CD4-positive, alpha-beta T cell (primary cell): ENCODE results near the gene VAV2. TPM values are rescaled to one million over a fixed set of nuclear protein-coding genes. Genes with fewer than 3 reads are reported as not detected.

ENCODE experiments used
- ATAC-seq: fragments of 200-7000 bp; cut with Tn5 transposase; one replicate; pipeline ENCODE4 v1.10.0; 2022; ENCODE audit warnings: mild to moderate bottlenecking; ENCODE audit not compliant: poor library complexity
- CTCF ChIA-PET: fragments of 350-600 bp; sonication (Branson Sonifier 250); formaldehyde crosslinking; loops from one replicate; lab custom pipeline; 2021; ENCODE audit warnings: antibody characterized with exemption, inconsistent platforms; lab: Charles Lee
- POLR2A ChIA-PET: fragments of 350-600 bp; sonication (Branson Sonifier 250); formaldehyde crosslinking; loops from one replicate; lab custom pipeline; 2021; ENCODE audit warnings: antibody characterized with exemption, inconsistent platforms; lab: Charles Lee
- DNase-seq, 14 experiments: peaks; one replicate each; pipeline ENCODE4 v3.0.0-alpha.2; 2013 to 2020; ENCODE audit warnings: mixed read lengths in 2 of 14
- H3K27ac ChIP-seq, 2 donors: one replicate each; pipeline versions ENCODE4 v1.5.1 to v1.7.0; 2013; ENCODE audit warnings: low read length in 2 of 2, low read depth in 1 of 2, mild to moderate bottlenecking in 1 of 2
- H3K27me3 ChIP-seq, 2 experiments: 1 replicate in 1 of 2; 2 replicates in 1 of 2; pipeline versions ENCODE4 v1.6.1 to v1.7.0; 2013; ENCODE audit warnings: low read length in 2 of 2, control low read depth in 1 of 2, mild to moderate bottlenecking in 1 of 2, moderate library complexity in 1 of 2; ENCODE audit not compliant: insufficient read depth in 2 of 2, control insufficient read depth in 1 of 2
- H3K36me3 ChIP-seq: one replicate; pipeline ENCODE4 v1.6.1; 2013; ENCODE audit warnings: low read length, control low read depth; ENCODE audit not compliant: insufficient read depth
- H3K4me1 ChIP-seq: one replicate; pipeline ENCODE4 v1.6.1; 2013; ENCODE audit warnings: low read length, control low read depth; ENCODE audit not compliant: insufficient read depth
- H3K4me3 ChIP-seq: one replicate; pipeline ENCODE4 v1.5.1; 2013; ENCODE audit warnings: mild to moderate bottlenecking, low read length, moderate library complexity
- H3K9me3 ChIP-seq, 2 experiments: 1 replicate in 1 of 2; 2 replicates in 1 of 2; pipeline versions ENCODE4 v1.6.1 to v1.7.0; 2013; ENCODE audit warnings: low read length in 2 of 2, mild to moderate bottlenecking in 2 of 2, control low read depth in 1 of 2, moderate library complexity in 1 of 2; ENCODE audit not compliant: control insufficient read depth in 1 of 2, insufficient read depth in 1 of 2
- H3K27ac Mint-ChIP-seq: one replicate; pipeline ENCODE4 v1.8.0; 2020; ENCODE audit warnings: mixed read lengths
- H3K27me3 Mint-ChIP-seq: one replicate; pipeline ENCODE4 v1.8.0; 2021; ENCODE audit warnings: mixed read lengths
- H3K36me3 Mint-ChIP-seq: one replicate; pipeline ENCODE4 v1.8.0; 2021; ENCODE audit warnings: low read depth, mixed read lengths
- H3K4me1 Mint-ChIP-seq: one replicate; pipeline ENCODE4 v1.8.0; 2021; ENCODE audit warnings: low read depth, mixed read lengths
- H3K4me3 Mint-ChIP-seq: one replicate; pipeline ENCODE4 v1.8.0; 2020; ENCODE audit warnings: mild to moderate bottlenecking, mixed read lengths
- H3K9me3 Mint-ChIP-seq: one replicate; pipeline ENCODE4 v1.8.0; 2020; ENCODE audit warnings: mixed read lengths
- CTCF ChIP-seq: fragments of 200-600 bp; IDR thresholded peaks from one replicate; pipeline ENCODE4 v1.8.0; 2022; ENCODE audit warnings: antibody characterized with exemption, mild to moderate bottlenecking
- intact Hi-C, 2 experiments: fragments of 100-400 bp; cut with DNase I in 1 of 2; cut with micrococcal nuclease in 1 of 2; formaldehyde crosslinking; loops; one replicate each; pipeline versions ENCODE4 v1.15.1 to v1.9.0; 2023 to 2025; cut with DNase I, micrococcal nuclease
- total RNA-seq, 174 experiments: library from RNA in 2 of 174; stranded (reverse) in 2 of 174; gene quantifications; one replicate each; pipeline ENCODE4 v1.2.3 and lab custom pipeline; 2021 to 2026

The VAV2 gene
- total RNA-seq, 2 experiments from 2014 or later: 1.6 to 1.7 TPM

- H3K4me1 ChIP-seq: peaks cover 5% of the 10 kb centered on the region
- DNase-seq (no peak), ATAC-seq (no peak)
- no peaks in the 10 kb centered on the region for H3K36me3 Mint-ChIP-seq
- intact Hi-C loops: no loop called here
- H3K4me3 ChIP-seq: no peak overlapping the region
- no peak overlapping the region for H3K4me3 Mint-ChIP-seq
- no peak for TF ChIP-seq CTCF
- CTCF ChIA-PET: no interaction called here
- no peak overlapping the region for H3K27ac Mint-ChIP-seq
- H3K27ac ChIP-seq: no peak overlapping the region
- H3K36me3 ChIP-seq: no peaks in the 10 kb centered on the region
- no peaks in the 10 kb centered on the region for H3K27me3 Mint-ChIP-seq
- peaks cover 5% of the 10 kb centered on the region for H3K9me3 Mint-ChIP-seq
- no peaks in the 10 kb centered on the region for H3K4me1 Mint-ChIP-seq
- POLR2A ChIA-PET: no interaction called here
- H3K27me3 ChIP-seq: no peaks in the 10 kb centered on the region
- H3K9me3 ChIP-seq: peaks cover 0 to 18% of the 10 kb centered on the region in 2 experiments
Measured at GRCh38 chr9:133861086-133861485, 131.0 kb downstream of the VAV2 start.

GRCh38 chr9:133858771-133859170, 133.4 kb downstream of the VAV2 start:
- Histone ChIP-seq H3K4me3 (no peak overlapping the region), H3K27me3 (no peaks in the 10 kb centered on the region), H3K27ac (no peak overlapping the region), H3K4me1 (peaks cover 12% of the 10 kb centered on the region), H3K9me3 (peaks cover 0 to under 1% of the 10 kb centered on the region in 2 experiments), H3K36me3 (no peaks in the 10 kb centered on the region)
- Mint-ChIP-seq H3K27ac (no peak overlapping the region), H3K9me3 (no peaks in the 10 kb centered on the region), H3K4me3 (no peak overlapping the region), H3K4me1 (no peaks in the 10 kb centered on the region), H3K36me3 (no peaks in the 10 kb centered on the region), H3K27me3 (no peaks in the 10 kb centered on the region)
- DNase-seq (no peak), ATAC-seq (no peak)
- no peak for TF ChIP-seq CTCF
- POLR2A ChIA-PET: no interaction called here
- intact Hi-C loops: no loop called here
- CTCF ChIA-PET: no interaction called here

- no peaks in the 10 kb centered on the region for H3K4me1 Mint-ChIP-seq
- H3K27ac Mint-ChIP-seq: no peak overlapping the region
- DNase-seq (no peak), ATAC-seq (no peak)
- H3K27me3 Mint-ChIP-seq: no peaks in the 10 kb centered on the region
- no peaks in the 10 kb centered on the region for H3K36me3 Mint-ChIP-seq
- no peaks in the 10 kb centered on the region for H3K9me3 Mint-ChIP-seq
- TF ChIP-seq CTCF: no peak
- CTCF ChIA-PET: no interaction called here
- POLR2A ChIA-PET: no interaction called here
- Histone ChIP-seq H3K4me1 (peaks cover 7% of the 10 kb centered on the region), H3K27ac (no peak overlapping the region), H3K36me3 (no peaks in the 10 kb centered on the region), H3K27me3 (no peaks in the 10 kb centered on the region), H3K4me3 (no peak overlapping the region), H3K9me3 (no peaks in the 10 kb centered on the region)
- H3K4me3 Mint-ChIP-seq: no peak overlapping the region
- intact Hi-C loops: no loop called here
Measured at GRCh38 chr9:133857639-133858038, 134.5 kb downstream of the VAV2 start.
